Lower lobe of right lung (tissue), 2 donors: ENCODE measurements around the gene KLHL22. TPM values are rescaled to one million over a fixed set of nuclear protein-coding genes. Genes with fewer than 3 reads are reported as not detected.

Source experiments
- ATAC-seq, 2 donors: fragments of 200-7000 bp; cut with Tn5 transposase; one replicate each; pipeline ENCODE4 v1.9.1; 2020 to 2022; ENCODE audit warnings: mild to moderate bottlenecking in 2 of 2, moderate library complexity in 2 of 2
- DNase-seq: peaks from one replicate; pipeline ENCODE4 v3.0.0-alpha.2; 2020
- H3K27ac ChIP-seq: fragments of 200-600 bp; one replicate; pipeline ENCODE4 v1.8.0; 2022
- H3K27me3 ChIP-seq: fragments of 200-600 bp; one replicate; pipeline ENCODE4 v1.8.0; 2022; ENCODE audit warnings: low read depth
- H3K36me3 ChIP-seq: fragments of 200-600 bp; one replicate; pipeline ENCODE4 v1.8.0; 2022; ENCODE audit warnings: mild to moderate bottlenecking
- H3K4me1 ChIP-seq: fragments of 200-600 bp; one replicate; pipeline ENCODE4 v1.8.0; 2022
- H3K4me3 ChIP-seq: fragments of 200-600 bp; one replicate; pipeline ENCODE4 v1.8.0; 2022; ENCODE audit warnings: mild to moderate bottlenecking
- H3K9me3 ChIP-seq: fragments of 200-600 bp; one replicate; pipeline ENCODE4 v1.8.0; 2022
- intact Hi-C: fragments of 100-400 bp; cut with DNase I; formaldehyde crosslinking; loops from one replicate; pipeline ENCODE4 v1.11.0; 2022
- total RNA-seq: library from RNA; stranded (reverse); fragmentation: NEBNext Ultra II Directional; extraction: Animal tissue kit (Norgen Biotek cat#: 25700); gene quantifications from one replicate; pipeline ENCODE4 v1.2.1, GENCODE V29; 2021
- TF ChIP-seq, protein P1 (sequence below): fragments of 200-600 bp; IDR thresholded peaks from one replicate; pipeline ENCODE4 v1.8.0; 2022; ENCODE audit warnings: antibody characterized with exemption, mild to moderate bottlenecking
- donor health status: DM: no; HTN: yes; CAD: no; lungs with severe emphysema.

The KLHL22 gene
- total RNA-seq, 1 donor from 2014 or later: 24.0 TPM

- ATAC-seq: peak; percentile 64 to 69
- Histone ChIP-seq H3K4me1 (peaks cover 24% of the 10 kb centered on the region), H3K36me3 (peaks cover 12% of the 10 kb centered on the region), H3K4me3 (peak within 1 kb of the TSS; percentile 68), H3K27me3 (peaks cover 26% of the 10 kb centered on the region), H3K27ac (peak within 1 kb of the TSS; percentile 88), H3K9me3 (no peaks in the 10 kb centered on the region)
- TF ChIP-seq, protein P1, sequence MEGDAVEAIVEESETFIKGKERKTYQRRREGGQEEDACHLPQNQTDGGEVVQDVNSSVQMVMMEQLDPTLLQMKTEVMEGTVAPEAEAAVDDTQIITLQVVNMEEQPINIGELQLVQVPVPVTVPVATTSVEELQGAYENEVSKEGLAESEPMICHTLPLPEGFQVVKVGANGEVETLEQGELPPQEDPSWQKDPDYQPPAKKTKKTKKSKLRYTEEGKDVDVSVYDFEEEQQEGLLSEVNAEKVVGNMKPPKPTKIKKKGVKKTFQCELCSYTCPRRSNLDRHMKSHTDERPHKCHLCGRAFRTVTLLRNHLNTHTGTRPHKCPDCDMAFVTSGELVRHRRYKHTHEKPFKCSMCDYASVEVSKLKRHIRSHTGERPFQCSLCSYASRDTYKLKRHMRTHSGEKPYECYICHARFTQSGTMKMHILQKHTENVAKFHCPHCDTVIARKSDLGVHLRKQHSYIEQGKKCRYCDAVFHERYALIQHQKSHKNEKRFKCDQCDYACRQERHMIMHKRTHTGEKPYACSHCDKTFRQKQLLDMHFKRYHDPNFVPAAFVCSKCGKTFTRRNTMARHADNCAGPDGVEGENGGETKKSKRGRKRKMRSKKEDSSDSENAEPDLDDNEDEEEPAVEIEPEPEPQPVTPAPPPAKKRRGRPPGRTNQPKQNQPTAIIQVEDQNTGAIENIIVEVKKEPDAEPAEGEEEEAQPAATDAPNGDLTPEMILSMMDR: no peak
- intact Hi-C loops: no loop called here
- DNase-seq: peak; percentile 55
Observed at GRCh38 chr22:20437613-20438426, 57.8 kb downstream of the KLHL22 start, which contains the start of gene SCARF2. SCARF2 (minus strand) TSS chr22:20437825; CDS start chr22:20437754, 71 bp downstream.

- peak; percentile 47 for DNase-seq
- peaks cover 30% of the 10 kb centered on the region for H3K27me3 ChIP-seq
Observed at GRCh38 chr22:20436768-20437612, 58.6 kb downstream of the KLHL22 start.

DNA sequence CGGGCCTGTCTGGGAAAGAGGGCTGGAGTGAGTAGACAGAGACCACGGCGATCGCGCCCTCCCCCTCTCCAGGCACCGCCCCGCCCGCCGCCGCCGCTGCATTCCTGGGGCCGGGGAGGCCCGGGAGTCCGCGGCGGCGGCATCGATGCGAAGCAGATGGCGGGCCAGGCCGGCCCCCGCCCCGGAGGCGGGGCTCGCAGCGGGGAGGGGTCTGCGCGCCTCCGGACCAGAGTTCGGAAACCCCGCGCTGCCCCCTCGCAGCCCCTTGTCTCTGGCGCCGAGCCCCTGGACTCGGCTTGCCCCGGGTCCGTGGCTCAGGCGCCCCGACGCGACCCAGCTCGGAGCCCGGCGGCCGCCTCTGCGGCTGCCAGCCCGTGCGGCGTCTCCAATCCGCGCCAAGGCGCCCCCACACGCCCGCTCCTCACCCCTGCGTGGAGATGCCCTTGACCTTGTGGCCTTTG, 59.3 kb downstream of the KLHL22 start:
- H3K4me3 ChIP-seq: peak overlapping the region; percentile 68
- intact Hi-C loops: no loop called here
- H3K9me3 ChIP-seq: no peaks in the 10 kb centered on the region
- H3K36me3 ChIP-seq: no peaks in the 10 kb centered on the region
- H3K4me1 ChIP-seq: peaks cover 26% of the 10 kb centered on the region
- TF ChIP-seq, protein P1: no peak
- peak; percentile 27 to 40 for ATAC-seq
- peaks cover 37% of the 10 kb centered on the region for H3K27me3 ChIP-seq
- peak; percentile 50 for DNase-seq
- H3K27ac ChIP-seq: peak overlapping the region; percentile 77

More at GRCh38 chr22:20436768-20437612, 58.6 kb downstream of the KLHL22 start:
- peak overlapping the region; percentile 68 for H3K4me3 ChIP-seq
- intact Hi-C loops: no loop called here
- no peaks in the 10 kb centered on the region for H3K9me3 ChIP-seq
- H3K36me3 ChIP-seq: peaks cover 4% of the 10 kb centered on the region
- ATAC-seq: peak; percentile 2 to 36
- H3K4me1 ChIP-seq: peaks cover 24% of the 10 kb centered on the region
- peak overlapping the region; percentile 77 for H3K27ac ChIP-seq
- TF ChIP-seq, protein P1: no peak

DNA sequence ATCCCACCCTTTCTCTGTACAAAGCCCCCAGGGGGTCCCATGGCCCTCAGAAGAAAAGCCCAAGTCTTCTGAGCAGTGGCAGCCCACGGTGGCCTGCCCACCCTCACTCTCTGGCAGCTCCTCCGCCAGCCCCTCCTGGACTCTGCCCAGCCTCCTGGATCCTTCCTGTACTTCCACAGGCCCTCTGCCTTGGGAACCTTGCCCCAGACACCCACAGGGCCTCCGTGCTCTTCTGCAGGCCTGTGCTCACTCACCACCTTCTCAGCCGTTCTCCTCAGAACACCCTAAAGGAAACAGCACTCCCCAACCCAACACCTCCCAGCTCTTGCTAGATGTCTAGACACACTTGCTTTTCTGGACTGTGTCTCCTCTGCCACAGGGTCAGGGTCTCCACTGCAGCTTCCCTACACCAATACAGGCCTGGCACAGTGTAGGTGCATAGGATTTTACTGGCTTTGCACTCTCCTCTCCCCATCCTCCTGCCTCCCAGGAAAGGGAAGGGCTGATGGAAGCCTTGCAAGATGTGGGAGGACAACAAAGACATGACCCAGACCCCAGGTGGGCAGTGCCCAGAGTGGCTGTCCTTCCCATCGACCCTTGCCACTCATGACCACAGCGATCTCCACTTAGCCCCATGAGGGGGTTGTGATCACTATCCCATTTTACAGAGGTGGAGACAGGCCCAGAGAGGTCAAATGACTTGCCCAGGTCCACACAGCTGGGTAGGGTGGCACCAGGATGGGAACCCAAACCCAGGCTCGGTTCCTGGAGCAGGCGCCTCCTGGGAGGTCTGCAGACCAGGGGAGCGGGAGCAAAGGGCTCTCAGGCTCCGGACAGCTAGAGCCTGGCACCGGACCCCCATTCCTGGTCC, 59.9 kb downstream of the KLHL22 start:
- H3K4me1 ChIP-seq: peaks cover 33% of the 10 kb centered on the region
- intact Hi-C loops: no loop called here
- ATAC-seq (no peak), DNase-seq (peak; percentile 30)
- peak overlapping the region; percentile 68 for H3K4me3 ChIP-seq
- TF ChIP-seq, protein P1: no peak
- no peaks in the 10 kb centered on the region for H3K9me3 ChIP-seq
- peak overlapping the region; percentile 77 for H3K27ac ChIP-seq
- H3K27me3 ChIP-seq: peaks cover 44% of the 10 kb centered on the region
- no peaks in the 10 kb centered on the region for H3K36me3 ChIP-seq
